ENCODE results near the gene PRM3.

- TF ChIP-seq EP300 (IDR thresholded peaks at IDR 0.05) = no peak
- TF ChIP-seq, protein P1, sequence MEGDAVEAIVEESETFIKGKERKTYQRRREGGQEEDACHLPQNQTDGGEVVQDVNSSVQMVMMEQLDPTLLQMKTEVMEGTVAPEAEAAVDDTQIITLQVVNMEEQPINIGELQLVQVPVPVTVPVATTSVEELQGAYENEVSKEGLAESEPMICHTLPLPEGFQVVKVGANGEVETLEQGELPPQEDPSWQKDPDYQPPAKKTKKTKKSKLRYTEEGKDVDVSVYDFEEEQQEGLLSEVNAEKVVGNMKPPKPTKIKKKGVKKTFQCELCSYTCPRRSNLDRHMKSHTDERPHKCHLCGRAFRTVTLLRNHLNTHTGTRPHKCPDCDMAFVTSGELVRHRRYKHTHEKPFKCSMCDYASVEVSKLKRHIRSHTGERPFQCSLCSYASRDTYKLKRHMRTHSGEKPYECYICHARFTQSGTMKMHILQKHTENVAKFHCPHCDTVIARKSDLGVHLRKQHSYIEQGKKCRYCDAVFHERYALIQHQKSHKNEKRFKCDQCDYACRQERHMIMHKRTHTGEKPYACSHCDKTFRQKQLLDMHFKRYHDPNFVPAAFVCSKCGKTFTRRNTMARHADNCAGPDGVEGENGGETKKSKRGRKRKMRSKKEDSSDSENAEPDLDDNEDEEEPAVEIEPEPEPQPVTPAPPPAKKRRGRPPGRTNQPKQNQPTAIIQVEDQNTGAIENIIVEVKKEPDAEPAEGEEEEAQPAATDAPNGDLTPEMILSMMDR (IDR thresholded peaks at IDR 0.05) = no peak
These were observed 44.0 kb downstream of the PRM3 start for GRCh38 chr16:11229432-11229831.

All from A549 (cell line).